Measurements from ENCODE around the gene IFRD1.
"Not testable (repeated sequence)": the region's sequence is repeated elsewhere in the genome, so short reads cannot be mapped to it uniquely, and the experiment has no call there.

IFRD1 gene

DNA sequence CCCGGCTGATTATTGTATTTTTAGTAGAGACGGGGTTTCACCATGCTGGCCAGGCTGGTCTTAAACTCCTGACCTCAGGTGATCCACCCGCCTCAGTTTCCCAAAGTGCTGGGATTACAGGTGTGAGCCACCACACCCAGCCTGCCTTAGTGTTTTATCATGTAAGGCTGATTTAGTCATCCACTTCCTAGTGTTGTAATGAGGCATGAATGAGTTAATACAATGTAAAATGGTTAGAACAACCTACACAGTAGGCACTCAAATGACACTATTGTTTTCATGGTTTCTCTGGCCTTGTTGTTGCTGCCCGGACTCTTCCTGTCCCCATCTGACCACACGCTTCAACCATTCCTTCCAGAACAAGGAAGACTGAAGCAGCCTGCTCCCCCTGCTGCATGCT lies 66.2 kb downstream of the IFRD1 start:
- DNase-seq (ENCODE audit: low spot score): not testable (repeated sequence)

DNA sequence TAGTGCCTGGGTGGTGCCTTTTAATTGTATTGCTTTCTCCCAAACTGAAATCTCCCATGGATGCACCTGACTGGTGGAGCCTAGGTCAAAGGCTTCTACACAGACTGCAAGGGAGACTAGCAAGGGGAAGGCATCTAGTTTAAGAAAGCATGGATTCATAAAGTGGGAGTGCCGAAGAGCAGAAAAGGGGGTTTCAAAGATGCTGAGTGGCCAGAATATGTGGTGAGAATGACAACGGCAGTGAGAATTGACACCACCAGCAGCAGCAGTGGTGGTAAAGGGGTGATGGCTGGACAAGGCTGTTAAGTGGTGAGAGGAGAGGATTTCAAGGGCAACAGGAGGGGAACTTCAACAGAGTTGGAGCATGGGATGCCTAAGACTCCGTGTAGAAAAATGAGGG lies 67.2 kb downstream of the IFRD1 start:
- no peak for DNase-seq (ENCODE audit: low spot score)

DNA sequence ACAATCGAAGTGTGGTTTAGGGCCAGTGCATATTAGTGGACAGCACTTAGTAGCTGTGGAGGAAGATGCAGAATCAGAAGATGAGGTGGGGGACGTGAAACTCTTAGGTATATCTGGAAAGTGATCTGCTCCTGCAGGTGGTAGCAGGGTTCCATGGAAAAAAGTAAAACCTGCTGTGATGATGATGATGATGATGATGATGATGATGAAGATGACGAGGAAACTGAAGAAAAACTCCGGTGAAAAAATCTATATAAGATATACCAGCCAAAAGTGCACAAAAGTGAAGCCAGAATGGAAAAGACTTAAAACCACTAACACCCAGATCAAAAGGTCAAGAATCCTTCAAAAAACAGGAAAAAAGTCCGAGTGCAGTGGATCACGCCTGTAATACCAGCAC lies 70.5 kb downstream of the IFRD1 start:
- no peak for DNase-seq (ENCODE audit: low spot score)

- DNase-seq (ENCODE audit: low spot score): no peak
These were observed 71.7 kb downstream of the IFRD1 start for GRCh38 chr7:112521942-112522341.

DNA sequence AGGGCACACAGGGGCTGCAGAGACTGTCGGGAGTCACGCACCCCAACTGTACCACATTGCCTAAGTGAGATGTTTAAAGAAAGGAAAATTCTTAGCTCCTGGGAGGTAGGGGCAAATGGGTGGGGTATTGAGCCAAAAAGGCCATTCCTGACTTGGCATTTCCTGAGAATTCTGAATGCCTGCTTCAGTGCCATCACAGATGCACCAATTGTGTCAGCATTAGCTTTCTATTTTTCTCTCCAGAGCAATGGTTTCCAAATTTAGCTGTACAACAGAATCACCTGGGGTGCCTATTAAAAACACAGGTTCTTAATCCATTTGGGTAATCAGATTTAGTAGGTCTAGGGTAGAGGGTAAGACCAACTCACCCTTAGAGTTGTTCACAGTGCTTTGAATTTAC lies 73.6 kb downstream of the IFRD1 start:
- no peak for DNase-seq (ENCODE audit: low spot score)
